ENCODE results near the gene SLC35F3.

DNA sequence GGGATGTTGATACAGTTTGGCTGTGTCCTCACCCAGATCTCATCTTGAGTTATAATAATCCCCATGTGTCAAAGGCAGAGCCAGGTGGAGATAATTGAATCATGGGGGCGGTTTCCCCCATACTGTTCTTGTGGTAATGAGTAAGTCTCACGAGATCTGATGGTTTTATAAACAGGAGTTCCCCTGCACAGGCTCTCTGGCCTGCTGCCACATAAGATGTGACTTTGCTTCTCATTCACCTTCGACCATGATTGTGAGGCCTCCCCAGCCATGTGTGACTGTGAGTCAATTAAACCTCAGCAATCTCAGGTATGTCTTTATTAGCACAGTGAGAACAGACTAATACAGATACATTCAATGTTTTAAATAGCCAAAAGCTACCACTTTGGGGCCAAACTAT lies 41.1 kb downstream of the SLC35F3 start:
- TF ChIP-seq, protein P1, sequence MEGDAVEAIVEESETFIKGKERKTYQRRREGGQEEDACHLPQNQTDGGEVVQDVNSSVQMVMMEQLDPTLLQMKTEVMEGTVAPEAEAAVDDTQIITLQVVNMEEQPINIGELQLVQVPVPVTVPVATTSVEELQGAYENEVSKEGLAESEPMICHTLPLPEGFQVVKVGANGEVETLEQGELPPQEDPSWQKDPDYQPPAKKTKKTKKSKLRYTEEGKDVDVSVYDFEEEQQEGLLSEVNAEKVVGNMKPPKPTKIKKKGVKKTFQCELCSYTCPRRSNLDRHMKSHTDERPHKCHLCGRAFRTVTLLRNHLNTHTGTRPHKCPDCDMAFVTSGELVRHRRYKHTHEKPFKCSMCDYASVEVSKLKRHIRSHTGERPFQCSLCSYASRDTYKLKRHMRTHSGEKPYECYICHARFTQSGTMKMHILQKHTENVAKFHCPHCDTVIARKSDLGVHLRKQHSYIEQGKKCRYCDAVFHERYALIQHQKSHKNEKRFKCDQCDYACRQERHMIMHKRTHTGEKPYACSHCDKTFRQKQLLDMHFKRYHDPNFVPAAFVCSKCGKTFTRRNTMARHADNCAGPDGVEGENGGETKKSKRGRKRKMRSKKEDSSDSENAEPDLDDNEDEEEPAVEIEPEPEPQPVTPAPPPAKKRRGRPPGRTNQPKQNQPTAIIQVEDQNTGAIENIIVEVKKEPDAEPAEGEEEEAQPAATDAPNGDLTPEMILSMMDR (IDR thresholded peaks at IDR 0.05; ENCODE audit: low read depth, low read length), result no peak
- TF ChIP-seq POLR2A (IDR thresholded peaks at IDR 0.05; ENCODE audit: extremely low read depth, insufficient read length), result no peak
- TF ChIP-seq, protein P2, sequence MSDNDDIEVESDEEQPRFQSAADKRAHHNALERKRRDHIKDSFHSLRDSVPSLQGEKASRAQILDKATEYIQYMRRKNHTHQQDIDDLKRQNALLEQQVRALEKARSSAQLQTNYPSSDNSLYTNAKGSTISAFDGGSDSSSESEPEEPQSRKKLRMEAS (IDR thresholded peaks at IDR 0.05; ENCODE audit: low read depth, low read length), result no peak

All from NB4 (cell line).